ENCODE measurements around the gene PDE8A.
A peak's percentile ranks its signal among the peaks of the same experiment; 100 is the strongest.
"Not testable (repeated sequence)": the region's sequence is repeated elsewhere in the genome, so short reads cannot be mapped to it uniquely, and the experiment has no call there.

Gene PDE8A

DNA sequence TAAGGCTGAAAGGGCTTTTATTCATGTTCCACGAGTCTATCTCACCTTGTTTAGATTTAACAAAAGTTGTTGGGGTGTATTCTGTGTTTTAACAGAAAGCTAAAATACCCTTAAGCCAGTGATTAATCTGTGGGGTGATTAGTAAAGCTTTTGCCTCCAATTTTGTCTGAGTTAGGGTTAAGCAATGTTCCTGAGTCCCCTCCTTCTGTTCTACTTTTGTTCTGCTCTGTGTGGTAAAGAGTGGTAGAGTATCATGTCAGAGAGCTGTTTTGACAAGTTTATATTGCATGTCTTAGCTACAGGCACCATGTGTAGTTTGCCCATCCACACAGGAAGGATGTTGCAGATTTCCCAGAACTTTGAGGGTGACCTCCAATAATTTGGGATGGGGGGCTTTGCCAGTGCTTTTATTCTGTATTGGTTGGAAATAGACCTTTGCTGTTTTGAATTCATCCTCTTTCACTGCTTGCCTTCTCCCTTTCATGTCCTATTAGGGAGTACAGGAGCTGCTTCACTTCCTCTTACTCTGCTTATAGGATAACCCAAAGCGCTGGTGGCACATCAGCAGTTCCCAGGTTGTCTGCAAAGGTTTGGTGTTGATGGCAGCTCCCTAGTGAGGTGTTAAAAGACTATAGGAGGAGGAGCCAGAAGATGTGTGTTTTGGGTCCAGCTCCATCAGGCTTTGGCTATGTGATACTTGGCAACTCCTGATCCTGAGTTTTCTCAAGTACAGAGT, 7.4 kb downstream of the PDE8A start:
- no peak for DNase-seq (ENCODE audit: low read depth in 2 of 2)

DNA sequence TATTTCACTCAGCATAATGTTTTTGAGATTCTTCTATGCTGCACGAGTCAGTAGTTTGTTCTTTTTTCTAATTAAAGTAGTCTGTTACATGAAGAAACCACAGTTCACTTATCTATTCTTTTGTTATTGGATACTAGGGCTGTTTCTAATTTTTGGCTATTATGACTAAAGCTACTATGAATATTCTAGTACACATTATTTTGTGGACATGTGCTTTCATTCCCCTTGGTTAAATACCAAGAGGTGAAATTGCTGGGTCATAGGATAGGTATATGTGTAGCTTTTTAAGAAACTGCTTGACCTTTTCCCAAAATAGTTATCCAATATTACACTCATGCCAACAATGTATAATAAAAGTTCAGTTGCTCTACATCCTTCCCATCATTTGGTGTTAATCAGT, 8.9 kb downstream of the PDE8A start:
- DNase-seq (ENCODE audit: low read depth in 2 of 2): no peak

DNA sequence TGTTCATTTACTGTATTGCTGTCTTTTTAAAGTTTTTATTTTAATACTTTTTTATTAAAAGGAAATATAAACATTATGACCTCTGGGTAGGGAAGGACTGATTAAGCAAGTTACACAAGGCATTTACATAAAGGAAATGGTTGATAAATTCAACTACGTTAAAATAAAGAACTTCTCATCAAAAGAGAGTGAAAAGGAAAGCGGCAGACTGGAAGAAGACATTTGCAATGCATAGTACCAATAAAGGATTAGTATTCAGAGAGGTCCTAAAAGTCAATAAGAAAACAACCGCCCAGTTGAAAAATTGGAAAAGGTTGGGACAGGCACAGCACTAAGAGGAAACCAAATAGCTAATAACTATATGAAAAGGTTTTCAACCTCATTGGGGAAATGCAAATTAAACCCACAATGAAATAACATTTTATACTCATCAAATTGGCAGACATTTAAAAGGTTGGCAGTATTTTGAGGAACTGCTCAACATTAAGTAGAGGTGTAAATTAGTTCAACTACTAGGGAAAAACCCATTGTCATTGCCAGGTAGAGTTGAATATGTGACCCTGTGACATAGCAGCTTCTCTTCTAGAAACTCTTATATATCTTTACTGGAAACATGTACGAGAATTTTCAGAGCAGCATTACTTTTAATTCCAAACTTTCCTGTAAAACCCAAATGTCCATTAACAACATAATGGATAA, 9.5 kb downstream of the PDE8A start:
- DNase-seq (ENCODE audit: low read depth in 2 of 2): no peak

DNA sequence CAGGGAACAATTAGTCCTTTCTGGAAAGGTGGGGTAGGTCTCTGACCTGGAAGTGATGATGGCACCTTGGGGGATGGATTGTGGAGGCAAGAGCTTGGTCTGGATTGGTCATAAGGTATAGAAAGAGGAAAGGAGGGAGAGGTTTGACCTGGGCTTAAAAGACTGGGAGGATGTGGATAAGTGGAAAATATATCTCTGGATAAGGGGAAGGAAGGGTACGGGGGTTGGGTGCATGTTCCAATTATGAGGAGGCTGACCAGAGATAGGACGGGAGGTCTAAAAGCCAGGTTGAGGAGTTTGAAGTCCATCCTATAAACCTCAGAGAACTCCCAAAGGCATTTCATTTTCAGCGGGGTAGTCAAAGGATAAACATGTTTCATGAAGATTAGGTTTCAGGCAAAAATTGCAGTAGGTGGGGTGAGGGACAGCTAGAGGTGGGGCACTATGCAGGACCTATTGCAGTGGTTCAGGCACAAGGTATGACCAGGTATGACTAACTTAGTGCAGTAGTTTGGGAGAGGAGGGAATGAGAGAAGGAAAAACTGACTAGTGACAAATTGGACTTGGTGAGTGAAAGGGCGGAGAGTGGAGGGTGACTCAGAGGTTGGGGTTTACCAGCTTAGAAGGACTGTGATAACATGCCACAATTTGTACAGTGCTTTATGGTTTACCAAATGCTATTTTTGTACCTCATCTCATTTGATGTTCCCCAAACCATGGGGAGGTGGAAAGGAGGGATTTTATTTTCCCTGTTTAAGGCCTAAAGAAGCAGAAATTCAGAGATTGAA, 10.7 kb downstream of the PDE8A start:
- peak in 1 of 2 donors; percentile 26 for DNase-seq (ENCODE audit: low read depth in 2 of 2)

DNA sequence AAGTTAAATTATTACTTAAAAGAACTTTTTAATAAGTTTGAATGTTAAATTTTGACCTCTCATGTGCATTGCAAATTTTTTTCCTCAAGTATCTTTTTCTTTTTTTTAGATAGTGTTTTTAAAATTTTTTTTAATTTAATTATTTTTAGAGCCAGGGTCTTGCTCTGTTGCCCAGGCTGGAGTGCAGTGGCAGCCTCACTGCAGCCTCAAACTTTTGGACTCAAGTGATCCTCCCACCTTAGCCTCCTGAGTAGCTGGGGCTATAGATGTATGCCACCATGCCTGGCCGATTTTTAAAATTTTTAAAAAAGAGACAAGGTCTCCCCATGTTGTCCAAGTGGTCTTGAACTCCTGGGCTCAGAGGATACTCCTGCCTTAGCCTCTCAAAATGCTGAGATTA, 14.4 kb downstream of the PDE8A start:
- no peak for DNase-seq (ENCODE audit: low read depth in 2 of 2)

DNA sequence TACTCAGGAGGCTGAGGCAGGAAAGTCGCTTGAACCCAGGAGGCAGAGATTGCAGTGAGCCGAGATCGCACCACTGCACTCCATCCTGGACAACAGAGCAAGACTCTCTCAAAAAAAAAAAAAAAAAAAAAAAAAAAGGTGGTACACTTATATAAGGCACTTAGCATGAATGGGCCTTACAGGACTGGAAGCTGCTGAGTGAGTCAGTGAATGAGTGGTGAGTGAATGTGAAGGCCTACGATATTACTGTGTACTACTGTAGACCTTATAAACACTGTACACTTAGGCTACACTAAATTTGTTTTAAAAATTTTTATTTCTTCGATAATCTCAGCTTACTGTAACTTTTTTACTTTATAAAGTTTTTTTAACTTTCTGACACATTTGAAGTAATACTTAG, 15.1 kb downstream of the PDE8A start:
- not testable (repeated sequence) for DNase-seq (ENCODE audit: low read depth in 2 of 2)

DNA sequence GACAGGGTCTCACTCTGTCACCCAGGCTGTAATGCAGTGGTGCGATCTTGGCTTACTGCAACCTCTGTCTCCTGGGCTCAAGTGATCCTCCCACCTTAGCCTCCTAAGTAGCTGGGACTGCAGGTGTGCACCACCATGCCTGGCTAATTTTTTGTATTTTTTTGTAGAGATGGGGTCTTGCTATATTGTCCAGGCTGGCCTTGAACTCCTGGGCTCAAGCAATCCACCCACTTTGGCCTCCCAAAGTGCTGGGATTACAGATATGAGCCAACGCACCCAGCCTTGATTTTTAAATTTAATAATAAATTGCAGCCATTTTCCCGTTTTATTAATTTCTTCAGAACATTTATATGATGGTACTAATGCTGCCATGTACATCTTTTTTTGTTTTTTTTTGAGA, 15.6 kb downstream of the PDE8A start:
- not testable (repeated sequence) for DNase-seq (ENCODE audit: low read depth in 2 of 2)

DNA sequence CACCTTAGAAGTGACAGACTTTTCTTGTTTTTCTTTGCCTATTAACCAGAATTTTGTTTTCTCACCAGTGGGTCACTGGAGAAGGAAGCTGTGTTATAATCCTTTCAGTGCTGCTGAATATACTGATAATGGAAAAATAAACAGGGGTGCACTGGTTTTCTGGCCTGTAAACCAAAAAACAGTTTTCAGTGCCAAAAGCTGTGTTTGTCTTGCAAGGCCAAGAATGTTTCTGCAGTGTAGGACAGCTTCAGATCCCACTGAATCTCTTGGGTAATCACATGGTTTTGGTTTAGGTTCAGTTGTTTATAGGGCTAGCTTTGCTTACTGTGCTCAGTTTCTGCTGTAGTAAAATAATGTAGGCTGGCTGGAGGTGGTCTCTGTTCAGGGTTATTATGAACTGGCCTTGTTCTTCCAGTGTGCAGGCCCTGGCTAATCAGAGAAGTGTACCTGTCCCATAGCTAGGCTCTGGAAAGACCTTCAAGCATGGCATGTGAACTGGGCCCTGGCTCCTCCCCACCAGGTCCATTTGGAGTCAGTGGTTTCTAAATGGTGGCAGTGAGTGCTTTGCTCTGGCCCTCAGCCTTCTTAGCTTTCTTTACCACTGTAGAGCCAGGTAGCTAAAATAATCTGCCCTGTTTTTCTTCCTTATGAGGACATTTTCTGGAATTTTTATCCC, 18.7 kb downstream of the PDE8A start:
- no peak for DNase-seq (ENCODE audit: low read depth in 2 of 2)

DNA sequence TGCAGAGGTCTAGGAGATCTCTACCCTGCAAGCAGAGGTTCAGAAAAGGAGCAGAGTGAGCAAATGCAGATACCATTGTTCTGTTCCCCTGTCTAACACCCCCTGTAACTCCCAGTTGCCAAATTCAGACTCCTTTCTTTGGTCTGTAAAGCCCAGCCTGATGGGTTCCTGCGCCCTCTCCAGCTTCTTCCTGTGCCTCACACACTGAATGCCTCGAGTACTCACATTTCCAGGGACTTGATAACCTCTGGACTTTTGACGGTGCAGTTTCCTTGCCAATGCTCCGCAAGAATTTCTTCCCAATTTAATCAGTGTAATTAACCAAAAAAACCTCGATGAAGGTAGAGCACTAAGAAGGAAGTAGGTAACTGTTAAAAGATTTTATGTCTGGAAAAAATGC, 19.3 kb downstream of the PDE8A start:
- no peak for DNase-seq (ENCODE audit: low read depth in 2 of 2)

DNA sequence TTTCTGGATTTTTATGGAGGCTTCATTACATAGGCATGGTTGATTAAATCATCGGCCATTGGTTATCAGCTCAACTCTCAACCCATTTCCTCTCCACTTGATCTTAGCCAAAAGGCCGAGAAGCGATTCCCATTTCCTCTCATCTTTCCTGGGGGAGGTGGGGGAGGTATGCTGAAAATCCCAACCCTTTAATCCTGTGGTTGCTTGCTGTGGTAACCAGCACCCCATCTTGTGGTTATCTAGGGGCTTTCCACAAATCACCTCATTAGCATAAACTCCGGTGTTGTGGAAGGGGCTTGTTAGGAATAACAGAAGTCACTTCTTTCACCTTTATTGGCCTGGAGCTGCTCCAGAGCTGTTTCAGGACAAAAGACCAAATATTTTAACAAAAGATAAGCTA, 20.9 kb downstream of the PDE8A start:
- DNase-seq (ENCODE audit: low read depth in 2 of 2): no peak

DNA sequence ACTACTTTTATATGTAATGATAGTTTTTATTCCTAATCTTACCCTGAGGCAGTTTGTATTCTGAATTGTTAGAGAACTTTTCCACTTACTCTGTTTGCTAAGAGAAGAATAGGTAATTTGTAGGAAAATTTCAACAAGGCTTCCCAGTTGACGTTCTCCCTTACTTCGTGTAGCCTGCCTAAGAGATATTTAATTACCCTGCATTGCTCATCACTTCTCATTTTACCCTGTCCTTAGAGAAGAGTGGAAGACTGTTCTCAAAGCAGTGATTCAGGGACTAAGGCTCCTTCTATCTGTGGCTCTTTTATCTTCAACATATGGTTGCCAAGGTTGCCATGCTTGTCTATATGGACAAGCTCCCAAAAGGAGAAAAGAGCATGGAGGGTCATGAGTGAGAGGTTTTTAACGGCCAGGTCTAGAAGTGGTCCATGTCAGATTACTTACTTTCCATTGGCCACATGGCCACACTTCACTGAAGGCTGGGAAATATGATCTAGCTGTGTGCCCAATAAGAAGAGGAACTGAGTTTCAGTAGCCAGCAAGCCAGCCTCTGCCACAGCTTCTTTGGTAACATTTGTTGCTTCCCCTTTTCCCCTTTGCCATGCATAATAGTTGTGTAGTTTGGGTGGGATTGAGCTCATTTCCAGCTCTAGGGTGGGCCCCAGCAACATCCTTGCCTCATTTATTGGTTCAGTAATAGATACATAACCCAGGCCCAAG, 22.1 kb downstream of the PDE8A start:
- DNase-seq (ENCODE audit: low read depth in 2 of 2): no peak

DNA sequence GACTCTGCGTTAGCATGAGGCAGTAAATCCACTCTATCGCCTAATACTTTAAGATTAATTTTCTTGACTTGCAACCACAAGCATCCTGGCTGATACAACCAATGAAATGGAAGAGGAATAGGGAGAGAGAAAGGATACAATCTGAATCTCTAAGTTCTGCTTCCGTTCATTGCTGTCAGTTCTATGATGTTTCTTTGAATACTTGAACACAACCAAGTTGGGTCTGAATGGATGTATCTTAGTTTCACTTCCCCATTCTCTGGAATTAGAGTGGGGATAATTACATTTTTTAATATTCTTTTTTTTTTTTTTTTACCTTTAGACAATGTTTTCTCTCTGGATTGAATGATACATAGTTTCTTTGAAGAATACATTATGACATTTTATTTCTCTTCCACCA, 22.9 kb downstream of the PDE8A start:
- DNase-seq (ENCODE audit: low read depth in 2 of 2): no peak

DNA sequence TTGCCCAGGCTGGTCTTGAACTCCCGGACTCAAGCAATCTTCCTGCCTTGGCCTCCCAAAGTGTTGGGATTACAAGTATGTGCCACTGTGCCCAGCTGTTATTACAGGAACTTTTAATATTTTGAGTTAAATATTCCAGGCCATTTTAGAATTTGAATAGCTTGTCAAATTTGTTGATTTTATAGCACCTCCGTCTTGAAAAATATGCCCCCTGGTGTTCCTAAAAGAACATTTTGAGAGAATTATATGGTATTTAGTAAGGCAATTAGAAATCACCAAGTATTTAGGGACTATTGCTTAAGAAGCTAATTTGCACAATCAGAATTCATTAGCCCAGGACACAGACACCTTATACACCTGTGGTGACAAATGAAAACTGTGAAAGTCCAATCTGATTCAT, 23.7 kb downstream of the PDE8A start:
- no peak for DNase-seq (ENCODE audit: low read depth in 2 of 2)

DNA sequence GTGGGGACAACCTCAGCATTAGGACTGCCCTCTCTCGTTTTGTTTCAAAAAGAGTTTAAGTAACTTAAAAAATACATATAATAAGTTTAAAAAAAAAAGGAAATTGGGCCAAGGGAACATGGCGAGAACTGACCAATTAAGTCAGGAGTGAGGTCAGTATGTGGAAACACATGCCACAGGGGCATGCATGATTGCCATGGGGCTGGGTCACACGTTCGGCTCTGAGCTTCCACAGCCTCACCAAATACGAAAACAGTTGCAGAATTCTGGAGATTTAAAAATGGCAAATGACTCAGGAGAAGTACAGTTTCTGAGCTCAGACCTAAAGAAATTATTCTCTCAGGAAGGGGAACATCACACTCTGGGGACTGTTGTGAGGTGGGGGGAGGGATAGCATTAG, 24.1 kb downstream of the PDE8A start:
- no peak for DNase-seq (ENCODE audit: low read depth in 2 of 2)

DNA sequence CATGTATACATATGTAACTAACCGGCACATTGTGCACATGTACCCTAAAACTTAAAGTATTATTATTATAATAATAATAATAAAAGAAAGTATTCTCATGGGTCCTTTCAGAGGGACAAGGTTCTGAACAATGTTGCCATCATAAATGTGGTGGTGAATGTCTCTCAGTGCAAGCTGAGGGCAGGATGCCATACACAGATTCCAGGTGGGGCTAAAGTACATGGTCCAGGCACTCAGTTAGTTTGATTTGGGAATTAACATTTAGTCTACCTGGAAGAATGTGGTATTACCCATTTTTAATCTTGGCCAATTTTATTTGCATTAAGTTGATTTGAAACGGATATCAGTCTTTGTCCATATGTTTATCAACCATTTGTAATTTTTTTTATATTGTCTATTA, 24.5 kb downstream of the PDE8A start:
- no peak for DNase-seq (ENCODE audit: low read depth in 2 of 2)

DNA sequence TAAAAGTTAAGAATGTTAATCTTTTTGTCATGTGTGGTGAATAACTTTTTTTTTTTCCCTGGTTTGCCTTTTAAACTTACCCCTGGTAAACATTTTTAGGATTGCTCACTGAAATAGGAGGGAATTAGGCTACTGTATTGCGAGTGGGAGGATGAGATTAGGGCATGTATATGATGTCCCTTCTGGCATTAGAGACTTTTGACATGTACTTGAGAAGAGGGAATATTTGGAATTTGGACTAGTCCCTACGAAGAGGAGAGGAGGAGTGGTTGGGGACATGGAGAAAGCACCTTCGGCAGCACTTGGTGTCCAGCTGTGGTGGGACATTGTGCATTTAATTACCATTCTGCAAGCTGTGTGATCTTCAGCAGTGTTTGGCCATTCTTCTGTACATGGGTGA, 25.0 kb downstream of the PDE8A start:
- DNase-seq (ENCODE audit: low read depth in 2 of 2): no peak

DNA sequence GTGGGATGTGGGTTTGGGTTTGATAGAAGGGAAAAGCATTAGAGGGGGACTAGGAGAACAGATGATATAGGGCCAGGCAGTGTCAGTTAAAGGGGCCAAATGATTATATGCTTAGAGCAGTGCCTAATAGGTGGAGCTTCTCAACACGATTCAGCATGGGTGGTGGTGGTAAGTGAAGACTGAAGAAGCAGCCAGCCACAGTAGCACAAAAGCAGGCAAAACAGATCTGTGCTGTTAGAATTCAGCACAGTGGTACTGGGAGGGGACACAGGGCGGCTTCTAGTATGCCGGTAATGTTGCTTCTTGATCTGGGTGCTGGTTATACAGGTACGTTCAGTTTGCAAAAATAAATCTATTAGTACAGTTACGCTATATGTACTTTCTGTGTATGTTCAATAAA, 25.5 kb downstream of the PDE8A start:
- no peak for DNase-seq (ENCODE audit: low read depth in 2 of 2)

DNA sequence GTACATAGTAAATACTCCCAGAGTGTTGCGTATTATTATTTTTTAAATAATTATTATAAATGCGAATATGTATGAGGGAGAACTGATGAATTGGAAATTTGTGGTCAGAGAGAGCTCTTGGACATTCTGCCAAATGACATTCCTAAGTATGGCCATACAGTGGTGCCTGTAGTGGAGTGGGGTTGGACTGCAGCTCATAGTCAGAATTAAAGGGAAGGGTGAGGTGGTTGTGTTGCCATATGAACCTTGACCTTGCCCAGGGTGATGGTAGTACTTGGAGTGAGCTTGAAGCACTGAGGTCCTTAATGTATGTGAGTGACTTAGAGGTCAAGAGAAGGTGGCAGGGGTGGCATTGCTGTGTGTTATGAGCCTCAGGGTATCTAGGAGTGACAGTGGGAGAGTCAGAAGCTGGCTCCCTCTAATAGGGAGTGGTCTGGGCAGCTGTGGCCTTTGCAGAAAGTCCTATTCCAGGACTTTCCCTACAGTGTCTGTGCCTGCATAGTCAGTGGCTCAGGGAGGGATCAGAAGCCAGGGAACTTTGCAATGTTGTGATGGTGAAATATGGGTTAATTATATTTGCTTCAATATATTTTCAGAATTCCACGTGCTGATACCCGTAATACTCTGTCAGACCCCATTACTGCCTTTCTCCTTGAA, 26.2 kb downstream of the PDE8A start:
- DNase-seq (ENCODE audit: low read depth in 2 of 2): no peak

DNA sequence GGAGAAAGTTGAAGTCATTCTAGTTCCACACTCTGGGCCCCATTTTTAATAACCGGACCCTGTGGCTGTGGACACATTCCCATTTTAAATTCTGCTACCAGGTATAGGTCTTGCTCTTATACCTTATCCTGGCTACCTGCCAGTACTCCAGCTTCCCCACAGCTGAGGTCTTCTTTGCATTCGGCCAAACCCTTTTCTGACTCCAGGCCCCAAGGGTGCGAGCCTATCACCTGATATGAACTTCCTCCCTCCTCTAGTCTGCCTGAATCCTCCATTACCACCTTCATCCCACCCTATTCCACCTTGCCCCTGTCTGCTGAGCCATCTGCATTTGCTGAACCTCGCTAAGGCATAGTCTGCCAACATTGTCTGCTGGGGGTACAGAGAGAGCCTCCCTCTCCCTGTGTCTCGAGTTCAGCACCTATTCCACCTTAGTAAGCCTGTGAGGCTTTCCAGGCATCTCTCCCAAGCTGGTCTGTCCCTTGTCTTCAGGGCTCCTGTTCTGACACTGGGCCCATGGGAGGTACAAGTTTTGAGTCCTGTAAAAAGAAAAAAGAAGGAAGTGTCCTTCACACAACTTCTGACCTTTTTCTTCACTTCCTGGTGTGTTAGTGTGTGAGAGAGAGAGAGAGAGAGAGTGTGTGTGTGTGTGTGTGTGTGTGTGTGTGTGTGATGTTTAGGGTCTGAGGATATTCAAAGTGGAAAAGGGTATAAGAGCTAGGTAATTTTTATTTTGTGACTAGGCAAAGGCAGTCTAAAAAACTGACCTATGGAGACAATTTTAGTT, 27.0 kb downstream of the PDE8A start:
- no peak for DNase-seq (ENCODE audit: low read depth in 2 of 2)

DNA sequence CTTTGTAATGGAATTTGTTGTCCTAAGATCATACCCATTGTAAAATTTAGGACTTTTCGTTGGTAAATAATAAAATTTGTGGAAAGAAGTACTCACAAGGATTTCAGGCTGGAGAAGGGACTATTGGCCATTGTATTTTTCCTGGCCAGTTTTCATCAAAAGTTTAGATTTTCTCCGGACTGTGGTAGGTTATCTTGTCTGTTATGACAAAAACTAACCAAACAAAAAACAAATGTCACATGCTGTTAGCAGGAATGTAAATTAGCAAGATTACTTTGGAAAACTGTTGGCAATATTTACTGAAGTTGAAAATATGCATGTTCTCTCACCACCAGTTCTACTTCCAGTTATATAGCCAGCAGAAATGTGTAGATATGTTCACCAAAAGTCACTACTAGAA, 27.8 kb downstream of the PDE8A start:
- no peak for DNase-seq (ENCODE audit: low read depth in 2 of 2)

All from stimulated activated CD4-positive, alpha-beta T cell treated with anti-CD3 and anti-CD28 coated beads, Interleukin-1b, Interleukin-23, amount 100 ng/mL, for 4 hours (primary cell).